Brain microvascular endothelial cell (primary cell): ENCODE measurements around the gene PHLPP1.
"Not testable (repeated sequence)": the region's sequence is repeated elsewhere in the genome, so short reads cannot be mapped to it uniquely, and the experiment has no call there.

ENCODE experiments used
- DNase-seq: peaks from one replicate; pipeline ENCODE4 v3.0.0-alpha.2; 2020
- H3K27ac ChIP-seq: fragments of 250-450 bp; sonication (Bioruptor Pico); 2 replicates; pipeline ENCODE4 v1.5.1; 2020; ENCODE audit warnings: mild to moderate bottlenecking, moderate library complexity
- H3K27me3 ChIP-seq: fragments of 250-450 bp; sonication (Bioruptor Pico); replicated peaks from 2 replicates; pipeline ENCODE4 v1.5.1; 2020; ENCODE audit warnings: mild to moderate bottlenecking
- H3K36me3 ChIP-seq: fragments of 250-450 bp; sonication (Bioruptor Pico); replicated peaks from 2 replicates; pipeline ENCODE4 v1.5.1; 2020; ENCODE audit warnings: mild to moderate bottlenecking
- H3K4me3 ChIP-seq: 2 replicates; pipeline ENCODE4 v1.5.1; 2011; ENCODE audit warnings: low read depth, mild to moderate bottlenecking, control low read depth, low read length, moderate library complexity
- in situ Hi-C: cut with HindIII; loops from 2 replicates; pipeline ENCODE4 v1.10.0; 2017; ENCODE audit warnings: low sequenced_read_pairs, low pct_ligation_motif_present
- TF ChIP-seq, protein P1 (sequence below): IDR thresholded peaks from 2 replicates; pipeline ENCODE4 v1.5.1; 2011; ENCODE audit warnings: low read depth, mild to moderate bottlenecking, moderate library complexity, low read length, control low read depth, inconsistent platforms; ENCODE audit errors: missing control alignments

PHLPP1 gene

DNA sequence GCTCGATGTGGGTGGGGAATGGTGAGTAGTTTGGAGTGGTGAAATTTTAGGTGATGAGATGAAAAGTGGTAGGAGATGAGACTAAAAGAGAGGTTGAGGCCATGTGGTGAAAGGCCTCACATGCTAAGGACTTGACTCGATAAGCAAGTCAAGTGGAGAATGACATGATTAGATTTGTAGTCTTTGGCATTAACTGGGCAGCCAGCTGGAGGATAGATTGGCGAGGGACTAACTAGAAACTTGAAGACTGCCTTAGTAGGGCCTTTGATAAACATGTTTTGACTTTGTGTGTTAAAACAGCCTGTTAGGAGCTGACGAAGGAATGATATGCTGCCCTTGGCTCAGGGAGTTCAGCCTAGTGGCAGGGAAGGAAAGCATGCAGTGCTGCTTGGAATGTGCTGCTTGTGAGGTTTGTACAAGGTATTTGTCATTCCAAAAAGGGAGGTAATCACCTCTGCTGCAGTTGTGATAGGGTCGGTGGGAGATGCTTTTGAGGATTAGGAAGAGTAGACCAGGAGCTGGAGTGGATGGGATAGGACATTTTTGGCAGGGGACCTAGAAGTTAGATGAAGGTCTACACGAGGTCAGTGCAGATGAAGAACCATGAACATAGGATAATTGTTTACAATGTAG is 22.0 kb downstream of the PHLPP1 start:
- DNase-seq: no peak
- no peaks in the 10 kb centered on the region for H3K36me3 ChIP-seq

DNA sequence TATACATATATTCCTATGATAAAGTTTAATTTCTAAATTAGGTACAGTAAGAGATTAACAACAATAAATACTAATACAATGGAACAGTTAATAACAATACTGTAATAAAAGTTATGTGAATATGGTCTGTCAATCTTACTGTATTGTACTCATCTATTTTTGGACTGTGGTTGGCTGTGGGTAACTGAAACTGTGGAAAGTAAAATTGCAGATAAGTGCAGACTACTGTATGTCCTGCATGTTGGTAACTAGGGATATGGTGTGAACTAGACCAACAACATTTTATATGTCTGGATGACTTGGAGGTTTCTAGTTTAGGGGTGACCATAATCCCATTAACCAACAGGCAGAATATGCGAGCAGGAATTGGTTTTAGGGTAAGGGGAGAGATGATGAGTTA is 23.3 kb downstream of the PHLPP1 start:
- no peak overlapping the region for H3K27ac ChIP-seq
- in situ Hi-C loops: no loop called here
- no peaks in the 10 kb centered on the region for H3K27me3 ChIP-seq
- H3K4me3 ChIP-seq: no peak overlapping the region
- DNase-seq: no peak
- TF ChIP-seq, protein P1, sequence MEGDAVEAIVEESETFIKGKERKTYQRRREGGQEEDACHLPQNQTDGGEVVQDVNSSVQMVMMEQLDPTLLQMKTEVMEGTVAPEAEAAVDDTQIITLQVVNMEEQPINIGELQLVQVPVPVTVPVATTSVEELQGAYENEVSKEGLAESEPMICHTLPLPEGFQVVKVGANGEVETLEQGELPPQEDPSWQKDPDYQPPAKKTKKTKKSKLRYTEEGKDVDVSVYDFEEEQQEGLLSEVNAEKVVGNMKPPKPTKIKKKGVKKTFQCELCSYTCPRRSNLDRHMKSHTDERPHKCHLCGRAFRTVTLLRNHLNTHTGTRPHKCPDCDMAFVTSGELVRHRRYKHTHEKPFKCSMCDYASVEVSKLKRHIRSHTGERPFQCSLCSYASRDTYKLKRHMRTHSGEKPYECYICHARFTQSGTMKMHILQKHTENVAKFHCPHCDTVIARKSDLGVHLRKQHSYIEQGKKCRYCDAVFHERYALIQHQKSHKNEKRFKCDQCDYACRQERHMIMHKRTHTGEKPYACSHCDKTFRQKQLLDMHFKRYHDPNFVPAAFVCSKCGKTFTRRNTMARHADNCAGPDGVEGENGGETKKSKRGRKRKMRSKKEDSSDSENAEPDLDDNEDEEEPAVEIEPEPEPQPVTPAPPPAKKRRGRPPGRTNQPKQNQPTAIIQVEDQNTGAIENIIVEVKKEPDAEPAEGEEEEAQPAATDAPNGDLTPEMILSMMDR: no peak
- no peaks in the 10 kb centered on the region for H3K36me3 ChIP-seq

More for the DNA sequence above, 22.0 kb downstream of the PHLPP1 start:
- no peaks in the 10 kb centered on the region for H3K27me3 ChIP-seq
- no peak overlapping the region for H3K4me3 ChIP-seq
- in situ Hi-C loops: no loop called here
- H3K27ac ChIP-seq: no peak overlapping the region
- TF ChIP-seq, protein P1: no peak

DNA sequence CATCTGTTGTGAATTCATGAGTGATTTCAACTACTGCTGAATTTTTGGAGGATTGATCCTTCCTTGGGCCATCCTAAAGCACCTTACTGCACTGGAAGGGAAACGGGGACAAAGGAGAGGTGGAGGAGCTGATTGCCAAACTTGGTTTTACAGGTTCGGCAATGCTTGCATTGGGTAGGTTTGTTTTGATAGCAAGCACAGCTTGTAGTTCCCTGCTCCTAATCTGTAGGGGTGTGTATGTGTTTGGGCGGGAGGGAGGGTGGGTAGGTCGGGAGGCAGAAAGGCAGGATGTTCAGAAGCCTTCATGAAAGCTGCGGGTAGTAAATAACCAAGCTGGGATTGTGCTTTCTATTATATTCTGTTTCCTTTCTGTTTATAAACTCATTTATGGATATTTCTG is 24.6 kb downstream of the PHLPP1 start:
- H3K36me3 ChIP-seq: no peaks in the 10 kb centered on the region
- no peak overlapping the region for H3K27ac ChIP-seq
- no peak for DNase-seq
- H3K4me3 ChIP-seq: no peak overlapping the region
- no peaks in the 10 kb centered on the region for H3K27me3 ChIP-seq
- TF ChIP-seq, protein P1: no peak
- in situ Hi-C loops: no loop called here

DNA sequence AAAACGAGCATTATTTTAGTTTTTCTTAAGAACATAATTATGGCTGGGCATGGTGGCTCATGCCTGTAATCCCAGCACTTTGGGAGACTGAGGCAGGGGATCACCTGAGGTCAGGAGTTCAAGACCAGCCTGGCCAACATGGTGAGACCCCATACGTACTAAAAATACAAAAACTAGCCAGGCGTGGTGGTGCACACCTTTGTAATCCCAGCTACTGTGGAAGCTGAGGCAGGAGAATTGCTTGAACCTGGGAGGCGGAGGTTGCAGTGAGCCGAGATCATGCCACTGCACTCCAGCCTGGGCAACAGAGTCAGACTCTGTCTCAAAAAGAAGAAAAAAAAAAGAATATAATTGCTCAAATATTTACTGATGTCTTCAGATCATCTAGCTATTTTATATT is 25.3 kb downstream of the PHLPP1 start:
- H3K27me3 ChIP-seq, DNase-seq, H3K27ac ChIP-seq, in situ Hi-C loops, H3K4me3 ChIP-seq, H3K36me3 ChIP-seq: not testable (repeated sequence)

DNA sequence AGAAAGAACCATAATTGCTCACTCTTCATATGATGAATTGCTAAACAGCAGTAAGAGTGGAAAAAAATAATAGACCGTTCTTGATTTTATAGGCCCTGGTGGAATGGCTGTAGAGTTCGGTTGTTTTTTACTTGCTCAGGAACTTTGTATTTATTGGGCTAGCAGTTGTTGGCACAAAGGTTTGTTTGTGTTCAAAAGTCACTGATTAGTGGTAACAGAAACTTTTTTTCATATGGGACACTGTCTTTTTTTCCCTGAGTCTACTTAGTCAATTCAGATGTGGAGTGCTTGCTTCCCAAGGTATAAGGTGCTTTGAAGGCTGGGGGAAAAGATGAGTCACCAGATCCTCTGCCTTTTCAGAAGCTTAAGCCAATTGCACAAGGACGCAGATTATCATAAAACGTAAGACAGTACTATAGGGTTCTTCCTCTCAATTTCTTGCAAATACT is 25.8 kb downstream of the PHLPP1 start:
- TF ChIP-seq, protein P1: no peak
- Histone ChIP-seq H3K27me3 (no peaks in the 10 kb centered on the region), H3K27ac (no peak overlapping the region), H3K36me3 (no peaks in the 10 kb centered on the region), H3K4me3 (no peak overlapping the region)
- in situ Hi-C loops: no loop called here
- DNase-seq: peak; percentile 13

DNA sequence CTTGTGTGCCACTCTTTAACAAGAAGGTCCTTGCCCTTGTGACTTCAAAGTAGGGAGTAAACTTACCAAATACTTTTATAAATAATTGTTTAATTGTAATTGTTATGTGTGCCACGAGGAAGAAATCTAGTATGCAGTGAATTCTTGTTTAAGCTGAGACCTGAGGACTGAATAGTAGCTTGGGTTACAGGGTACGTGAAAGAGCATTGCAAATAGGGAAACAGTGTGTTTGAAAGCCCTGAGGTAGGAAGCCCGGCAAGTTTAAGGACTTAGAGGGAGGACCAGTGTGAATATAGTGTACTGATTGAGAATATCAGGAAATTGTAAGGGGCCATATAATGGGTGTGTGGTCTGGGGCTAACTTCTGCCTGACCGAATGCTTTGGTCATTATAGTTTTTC is 26.2 kb downstream of the PHLPP1 start:
- Histone ChIP-seq H3K4me3 (no peak overlapping the region), H3K27ac (no peak overlapping the region), H3K36me3 (no peaks in the 10 kb centered on the region), H3K27me3 (no peaks in the 10 kb centered on the region)
- in situ Hi-C loops: no loop called here
- TF ChIP-seq, protein P1: no peak
- DNase-seq: no peak
